ENCODE data around the gene HLA-DMA.

The HLA-DMA gene

GRCh38 chr6:32984622-32985389 lies 31.9 kb upstream of the HLA-DMA start:
- peak overlapping the region; percentile 100 for H3K27ac ChIP-seq
- no peak for TF ChIP-seq ZFX (IDR thresholded peaks at IDR 0.05; ENCODE audit: borderline replicate concordance)
- TF ChIP-seq, protein P1, sequence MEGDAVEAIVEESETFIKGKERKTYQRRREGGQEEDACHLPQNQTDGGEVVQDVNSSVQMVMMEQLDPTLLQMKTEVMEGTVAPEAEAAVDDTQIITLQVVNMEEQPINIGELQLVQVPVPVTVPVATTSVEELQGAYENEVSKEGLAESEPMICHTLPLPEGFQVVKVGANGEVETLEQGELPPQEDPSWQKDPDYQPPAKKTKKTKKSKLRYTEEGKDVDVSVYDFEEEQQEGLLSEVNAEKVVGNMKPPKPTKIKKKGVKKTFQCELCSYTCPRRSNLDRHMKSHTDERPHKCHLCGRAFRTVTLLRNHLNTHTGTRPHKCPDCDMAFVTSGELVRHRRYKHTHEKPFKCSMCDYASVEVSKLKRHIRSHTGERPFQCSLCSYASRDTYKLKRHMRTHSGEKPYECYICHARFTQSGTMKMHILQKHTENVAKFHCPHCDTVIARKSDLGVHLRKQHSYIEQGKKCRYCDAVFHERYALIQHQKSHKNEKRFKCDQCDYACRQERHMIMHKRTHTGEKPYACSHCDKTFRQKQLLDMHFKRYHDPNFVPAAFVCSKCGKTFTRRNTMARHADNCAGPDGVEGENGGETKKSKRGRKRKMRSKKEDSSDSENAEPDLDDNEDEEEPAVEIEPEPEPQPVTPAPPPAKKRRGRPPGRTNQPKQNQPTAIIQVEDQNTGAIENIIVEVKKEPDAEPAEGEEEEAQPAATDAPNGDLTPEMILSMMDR (IDR thresholded peaks at IDR 0.05), result peak; percentile 92

GRCh38 chr6:32983964-32984621 lies 31.2 kb upstream of the HLA-DMA start:
- H3K27ac ChIP-seq, result peak overlapping the region; percentile 100
- TF ChIP-seq ZFX (IDR thresholded peaks at IDR 0.05; ENCODE audit: borderline replicate concordance), result no peak
- TF ChIP-seq, protein P1 (IDR thresholded peaks at IDR 0.05), result no peak

GRCh38 chr6:32983493-32983848 lies 30.6 kb upstream of the HLA-DMA start:
- TF ChIP-seq, protein P1 (IDR thresholded peaks at IDR 0.05), result no peak
- no peak for TF ChIP-seq ZFX (IDR thresholded peaks at IDR 0.05; ENCODE audit: borderline replicate concordance)
- peak overlapping the region; percentile 100 for H3K27ac ChIP-seq

DNA sequence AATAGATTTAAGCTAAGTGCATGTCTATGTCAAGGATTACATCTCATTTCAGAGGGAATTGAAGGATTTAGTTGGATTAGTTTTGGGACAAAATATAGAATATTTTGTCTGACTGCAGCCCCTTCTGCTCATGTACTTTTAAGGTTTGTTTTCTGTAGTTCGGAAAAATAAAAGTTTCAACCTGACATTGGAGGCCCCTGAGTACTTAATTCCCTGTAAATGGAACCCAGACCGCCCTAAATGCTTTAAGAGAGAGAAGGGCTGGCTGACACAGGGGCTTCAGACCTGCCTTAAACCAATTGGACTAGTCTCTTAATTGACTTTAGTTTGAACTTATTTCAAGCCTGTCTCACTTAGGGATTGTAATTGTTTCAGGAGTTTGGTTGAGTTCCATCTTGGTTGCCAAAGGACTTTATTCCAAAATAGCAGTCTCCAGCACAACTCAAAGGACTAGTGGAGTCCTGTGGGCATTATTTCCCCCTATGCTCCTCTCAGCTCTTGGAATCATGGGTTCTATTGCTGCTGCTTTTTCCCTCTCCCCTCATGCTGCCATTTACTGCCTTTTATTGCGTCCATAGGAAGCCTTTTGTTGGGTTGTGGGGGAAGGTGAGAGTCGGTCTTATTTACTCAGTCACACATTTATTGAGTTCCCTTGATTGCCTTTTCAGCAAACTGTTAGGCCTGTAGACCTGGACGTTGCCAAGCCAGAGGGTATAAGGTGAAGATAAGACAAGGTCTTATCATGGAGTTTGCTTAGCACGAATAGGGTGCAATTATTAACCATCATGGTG lies 30.0 kb upstream of the HLA-DMA start:
- TF ChIP-seq ZFX (IDR thresholded peaks at IDR 0.05; ENCODE audit: borderline replicate concordance), result no peak
- TF ChIP-seq, protein P1 (IDR thresholded peaks at IDR 0.05), result no peak
- H3K27ac ChIP-seq, result peak overlapping the region; percentile 100

DNA sequence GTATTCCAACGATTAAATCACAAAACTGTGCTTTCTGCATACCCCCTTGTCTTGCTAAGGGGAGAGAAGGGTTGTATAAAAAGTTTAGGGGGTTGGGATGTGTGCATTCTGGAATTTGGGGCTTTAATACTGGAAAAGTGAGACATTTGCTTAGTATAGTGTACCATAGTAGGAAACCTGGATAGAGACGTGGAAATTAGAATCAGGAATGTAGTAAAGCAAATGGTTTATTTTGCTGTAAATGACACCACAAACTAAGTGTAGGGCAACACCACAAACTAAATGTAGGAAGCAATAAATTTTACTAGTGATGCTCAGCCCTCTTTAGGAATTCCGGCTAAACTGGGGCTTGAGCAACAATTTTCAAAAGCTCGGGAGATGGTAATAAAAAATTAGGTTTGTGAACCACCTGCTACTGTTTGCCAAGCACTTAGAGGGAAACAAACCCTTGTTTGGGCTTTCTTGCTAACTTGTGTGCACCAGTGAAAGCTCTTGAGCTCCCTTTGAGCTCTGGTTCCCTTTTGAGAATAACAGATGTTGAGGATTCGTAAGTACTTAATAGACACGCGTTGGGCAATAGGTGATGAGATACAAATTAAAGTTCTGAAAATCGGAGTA lies 29.3 kb upstream of the HLA-DMA start:
- H3K27ac ChIP-seq, result peak overlapping the region; percentile 100
- no peak for TF ChIP-seq ZFX (IDR thresholded peaks at IDR 0.05; ENCODE audit: borderline replicate concordance)
- TF ChIP-seq, protein P1 (IDR thresholded peaks at IDR 0.05), result no peak

GRCh38 chr6:32980488-32981038 lies 27.7 kb upstream of the HLA-DMA start:
- H3K27ac ChIP-seq, result peak overlapping the region; percentile 100
- TF ChIP-seq, protein P1 (IDR thresholded peaks at IDR 0.05), result no peak
- TF ChIP-seq ZFX (IDR thresholded peaks at IDR 0.05; ENCODE audit: borderline replicate concordance), result no peak

Data from 22Rv1 (cell line).